ENCODE measurements around the gene TIGD3. TPM values are rescaled to one million over a fixed set of nuclear protein-coding genes. Genes with fewer than 3 reads are reported as not detected.

The TIGD3 gene
- total and polyA plus RNA-seq, 2 of the 13 experiments (the other 11 are each of a cell fraction or from before 2014, with no cell fraction given), result 0.49 to 4.9 TPM

DNA sequence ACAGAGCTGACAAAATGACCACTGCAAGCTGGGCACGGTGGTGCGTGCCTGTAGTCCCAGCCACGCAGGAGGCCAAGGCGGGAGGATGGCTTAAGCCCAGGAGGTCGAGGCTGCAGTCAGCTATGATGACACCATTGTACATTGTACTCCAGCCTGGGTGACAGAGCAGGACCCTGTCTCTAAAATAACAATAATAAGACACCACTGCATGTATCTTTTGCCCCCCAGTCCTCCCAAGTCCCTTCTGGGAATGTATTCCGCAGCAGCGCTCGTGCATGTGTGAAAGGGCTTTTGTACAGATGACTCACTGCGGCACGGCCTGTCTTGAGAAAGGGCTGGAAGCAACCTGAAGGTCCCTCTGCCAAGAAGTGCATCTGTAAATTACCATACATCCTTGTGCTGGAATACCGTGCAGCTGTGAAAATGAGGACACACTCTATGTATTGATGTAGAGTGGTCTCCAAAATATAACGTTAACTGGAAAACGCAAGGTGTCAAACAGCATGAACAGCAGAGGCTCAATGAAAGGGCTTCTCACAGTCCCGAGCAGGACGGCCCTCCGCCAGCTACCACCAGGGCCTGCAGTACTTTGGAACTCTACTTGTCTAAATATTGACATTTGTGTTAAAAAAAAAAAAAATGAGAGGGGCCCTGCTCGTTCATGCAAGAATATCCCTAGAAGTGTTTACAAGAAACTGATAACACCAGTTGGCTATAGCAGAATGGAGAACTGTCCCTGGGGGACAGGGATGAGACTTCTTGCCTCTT is 48.9 kb upstream of the TIGD3 start (continued):
- TF ChIP-seq ZFP36L2 (CRISPR knock-in tag; IDR thresholded peaks at IDR 0.05), result no peak
- TF ChIP-seq SIN3B (IDR thresholded peaks at IDR 0.05; ENCODE audit: low read length), result no peak
- TF ChIP-seq CBX5 (CRISPR knock-in tag; IDR thresholded peaks at IDR 0.05; ENCODE audit: borderline replicate concordance), result no peak
- TF ChIP-seq NFATC3 (CRISPR knock-in tag; IDR thresholded peaks at IDR 0.05), result no peak
- TF ChIP-seq ZNF260 (CRISPR knock-in tag; IDR thresholded peaks at IDR 0.05; ENCODE audit: borderline replicate concordance, low read depth), result no peak
- TF ChIP-seq ZNF572 (CRISPR knock-in tag; IDR thresholded peaks at IDR 0.05), result no peak
- TF ChIP-seq ZNF510 (CRISPR knock-in tag; IDR thresholded peaks at IDR 0.05; ENCODE audit: low read depth), result no peak
- TF ChIP-seq BCL6 (CRISPR knock-in tag; IDR thresholded peaks at IDR 0.05), result peak; percentile 93
- TF ChIP-seq GZF1 (CRISPR knock-in tag; IDR thresholded peaks at IDR 0.05), result peak; percentile 54; the same call in 1 of the 2 replicates
- TF ChIP-seq ZNF598 (CRISPR knock-in tag; IDR thresholded peaks at IDR 0.05; ENCODE audit: borderline replicate concordance), result peak; percentile 59; the same call in 1 of the 2 replicates
- TF ChIP-seq EZH2 (conservative IDR thresholded peaks at IDR 0.05; ENCODE audit: low read depth, low read length), result no peak
- no peak for TF ChIP-seq GTF3A (CRISPR knock-in tag; conservative IDR thresholded peaks at IDR 0.05)
- TF ChIP-seq, protein P1, sequence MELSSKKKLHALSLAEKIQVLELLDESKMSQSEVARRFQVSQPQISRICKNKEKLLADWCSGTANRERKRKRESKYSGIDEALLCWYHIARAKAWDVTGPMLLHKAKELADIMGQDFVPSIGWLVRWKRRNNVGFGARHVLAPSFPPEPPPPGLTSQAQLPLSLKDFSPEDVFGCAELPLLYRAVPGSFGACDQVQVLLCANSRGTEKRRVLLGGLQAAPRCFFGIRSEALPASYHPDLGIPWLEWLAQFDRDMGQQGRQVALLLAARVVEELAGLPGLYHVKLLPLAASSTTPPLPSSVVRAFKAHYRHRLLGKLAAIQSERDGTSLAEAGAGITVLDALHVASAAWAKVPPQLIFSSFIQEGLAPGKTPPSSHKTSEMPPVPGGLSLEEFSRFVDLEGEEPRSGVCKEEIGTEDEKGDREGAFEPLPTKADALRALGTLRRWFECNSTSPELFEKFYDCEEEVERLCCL (CRISPR knock-in tag; IDR thresholded peaks at IDR 0.05; ENCODE audit: borderline replicate concordance), result no peak
- no peak for TF ChIP-seq ZNF253 (CRISPR knock-in tag; IDR thresholded peaks at IDR 0.05; ENCODE audit: borderline replicate concordance)
- no peak for TF ChIP-seq CEBPG (CRISPR knock-in tag; IDR thresholded peaks at IDR 0.05)
- TF ChIP-seq, protein P2, sequence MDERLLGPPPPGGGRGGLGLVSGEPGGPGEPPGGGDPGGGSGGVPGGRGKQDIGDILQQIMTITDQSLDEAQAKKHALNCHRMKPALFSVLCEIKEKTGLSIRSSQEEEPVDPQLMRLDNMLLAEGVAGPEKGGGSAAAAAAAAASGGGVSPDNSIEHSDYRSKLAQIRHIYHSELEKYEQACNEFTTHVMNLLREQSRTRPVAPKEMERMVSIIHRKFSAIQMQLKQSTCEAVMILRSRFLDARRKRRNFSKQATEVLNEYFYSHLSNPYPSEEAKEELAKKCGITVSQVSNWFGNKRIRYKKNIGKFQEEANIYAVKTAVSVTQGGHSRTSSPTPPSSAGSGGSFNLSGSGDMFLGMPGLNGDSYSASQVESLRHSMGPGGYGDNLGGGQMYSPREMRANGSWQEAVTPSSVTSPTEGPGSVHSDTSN (CRISPR knock-in tag; IDR thresholded peaks at IDR 0.05), result no peak
- TF ChIP-seq ATF7-NPFF (CRISPR knock-in tag; IDR thresholded peaks at IDR 0.05; ENCODE audit: low read depth), result no peak
- TF ChIP-seq, protein P3, sequence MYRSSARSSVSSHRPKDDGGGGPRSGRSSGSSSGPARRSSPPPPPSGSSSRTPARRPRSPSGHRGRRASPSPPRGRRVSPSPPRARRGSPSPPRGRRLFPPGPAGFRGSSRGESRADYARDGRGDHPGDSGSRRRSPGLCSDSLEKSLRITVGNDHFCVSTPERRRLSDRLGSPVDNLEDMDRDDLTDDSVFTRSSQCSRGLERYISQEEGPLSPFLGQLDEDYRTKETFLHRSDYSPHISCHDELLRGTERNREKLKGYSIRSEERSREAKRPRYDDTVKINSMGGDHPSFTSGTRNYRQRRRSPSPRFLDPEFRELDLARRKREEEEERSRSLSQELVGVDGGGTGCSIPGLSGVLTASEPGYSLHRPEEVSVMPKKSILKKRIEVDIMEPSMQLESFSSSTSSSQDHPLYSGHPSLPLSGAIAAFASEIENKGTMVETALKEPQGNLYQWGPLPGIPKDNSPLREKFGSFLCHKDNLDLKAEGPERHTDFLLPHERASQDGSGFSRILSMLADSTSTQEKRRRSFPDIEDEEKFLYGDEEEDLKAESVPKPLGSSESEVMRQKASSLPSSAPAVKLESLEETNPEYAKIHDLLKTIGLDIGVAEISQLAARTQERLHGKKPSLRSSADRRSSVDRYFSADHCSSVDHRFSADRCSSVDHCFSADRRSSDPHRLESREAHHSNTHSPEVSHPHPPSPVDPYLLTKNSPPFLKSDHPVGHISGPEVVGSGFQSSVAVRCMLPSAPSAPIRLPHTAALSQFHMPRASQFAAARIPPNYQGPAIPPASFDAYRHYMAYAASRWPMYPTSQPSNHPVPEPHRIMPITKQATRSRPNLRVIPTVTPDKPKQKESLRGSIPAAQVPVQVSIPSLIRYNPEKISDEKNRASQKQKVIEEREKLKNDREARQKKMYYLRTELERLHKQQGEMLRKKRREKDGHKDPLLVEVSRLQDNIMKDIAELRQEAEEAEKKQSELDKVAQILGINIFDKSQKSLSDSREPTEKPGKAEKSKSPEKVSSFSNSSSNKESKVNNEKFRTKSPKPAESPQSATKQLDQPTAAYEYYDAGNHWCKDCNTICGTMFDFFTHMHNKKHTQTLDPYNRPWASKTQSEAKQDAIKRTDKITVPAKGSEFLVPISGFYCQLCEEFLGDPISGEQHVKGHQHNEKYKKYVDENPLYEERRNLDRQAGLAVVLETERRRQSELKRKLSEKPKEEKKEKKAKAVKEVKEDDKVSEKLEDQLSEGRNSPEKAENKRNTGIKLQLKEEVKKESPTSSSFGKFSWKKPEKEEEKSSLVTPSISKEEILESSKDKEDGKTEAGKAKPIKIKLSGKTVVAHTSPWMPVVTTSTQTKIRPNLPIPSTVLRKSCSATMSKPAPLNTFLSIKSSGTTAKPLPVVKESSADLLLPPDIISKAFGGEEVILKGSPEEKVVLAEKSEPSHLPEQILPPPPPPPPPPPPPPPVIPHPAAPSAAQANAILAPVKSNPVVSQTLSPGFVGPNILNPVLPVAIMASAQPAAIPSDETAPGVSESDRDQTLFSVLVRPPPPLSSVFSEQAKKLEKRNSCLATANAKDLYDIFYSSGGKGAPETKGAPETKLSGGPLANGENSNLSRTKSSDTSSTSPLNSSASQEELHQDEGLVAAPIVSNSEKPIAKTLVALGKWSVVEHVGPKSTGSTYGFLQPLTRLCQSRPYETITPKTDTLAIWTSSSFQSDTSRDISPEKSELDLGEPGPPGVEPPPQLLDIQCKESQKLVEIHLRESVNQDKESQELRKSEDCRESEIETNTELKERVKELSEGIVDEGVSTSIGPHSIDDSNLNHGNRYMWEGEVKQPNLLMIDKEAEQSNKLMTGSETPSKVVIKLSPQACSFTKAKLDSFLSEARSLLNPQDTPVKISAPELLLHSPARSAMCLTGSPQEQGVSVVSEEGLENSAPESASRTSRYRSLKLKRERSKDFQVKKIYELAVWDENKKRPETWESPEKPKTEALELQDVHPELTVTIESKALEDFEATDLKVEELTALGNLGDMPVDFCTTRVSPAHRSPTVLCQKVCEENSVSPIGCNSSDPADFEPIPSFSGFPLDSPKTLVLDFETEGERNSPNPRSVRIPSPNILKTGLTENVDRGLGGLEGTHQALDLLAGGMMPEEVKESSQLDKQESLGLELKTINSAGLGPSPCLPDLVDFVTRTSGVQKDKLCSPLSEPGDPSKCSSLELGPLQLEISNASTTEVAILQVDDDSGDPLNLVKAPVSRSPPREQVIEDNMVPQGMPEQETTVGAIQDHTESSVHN (CRISPR knock-in tag; IDR thresholded peaks at IDR 0.05), result no peak
- no peak for TF ChIP-seq TP53 (CRISPR knock-in tag; conservative IDR thresholded peaks at IDR 0.05)
